ENCODE measurements around the gene MRPL40. TPM values are rescaled to one million over a fixed set of nuclear protein-coding genes. Genes with fewer than 3 reads are reported as not detected.

Gene MRPL40
- total and polyA plus RNA-seq, 2 of the 13 experiments (the other 11 are each of a cell fraction or from before 2014, with no cell fraction given) = 42.7 to 79.7 TPM

- TF ChIP-seq CSRNP1 (CRISPR knock-in tag; IDR thresholded peaks at IDR 0.05) = 0 out of 2 replicates have a peak, but pooled peaks have one; percentile 74
- TF ChIP-seq JARID2 (CRISPR knock-in tag; IDR thresholded peaks at IDR 0.05; ENCODE audit: insufficient replicate concordance) = no peak
- no peak for TF ChIP-seq GATA4 (IDR thresholded peaks at IDR 0.05; ENCODE audit: borderline replicate concordance, low read depth)
- TF ChIP-seq ZNF383 (CRISPR knock-in tag; IDR thresholded peaks at IDR 0.05; ENCODE audit: borderline replicate concordance) = no peak
- TF ChIP-seq CCAR2 (optimal IDR thresholded peaks at IDR 0.05; ENCODE audit: low read depth, low read length) = peak; percentile 84
- TF ChIP-seq ZZZ3 (CRISPR knock-in tag; IDR thresholded peaks at IDR 0.05; ENCODE audit: borderline replicate concordance) = peak; percentile 63; the same call in 1 of the 2 replicates
- peak; percentile 31 for TF ChIP-seq HNRNPLL (IDR thresholded peaks at IDR 0.05; ENCODE audit: low read depth, low read length, poor library complexity, severe bottlenecking)
- no peak for TF ChIP-seq ZC3H13 (CRISPR knock-in tag; IDR thresholded peaks at IDR 0.05)
- no peak for TF ChIP-seq XRCC5 (optimal IDR thresholded peaks at IDR 0.05; ENCODE audit: low read length)
- TF ChIP-seq TBP (CRISPR knock-in tag; IDR thresholded peaks at IDR 0.05) = no peak
- TF ChIP-seq ZNF891 (CRISPR knock-in tag; IDR thresholded peaks at IDR 0.05) = peak; percentile 82; the same call in 1 of the 2 replicates
- TF ChIP-seq HHEX (CRISPR knock-in tag; IDR thresholded peaks at IDR 0.05) = no peak
- TF ChIP-seq CC2D1A (CRISPR knock-in tag; IDR thresholded peaks at IDR 0.05) = no peak
- no peak for TF ChIP-seq STAG1 (CRISPR knock-in tag; IDR thresholded peaks at IDR 0.05)
- TF ChIP-seq POLR2G (IDR thresholded peaks at IDR 0.05; ENCODE audit: low read depth, low read length) = peak; percentile 44; the same call in 1 of the 2 replicates
- no peak for TF ChIP-seq ZBTB10 (CRISPR knock-in tag; IDR thresholded peaks at IDR 0.05; ENCODE audit: borderline replicate concordance)
- TF ChIP-seq ZBTB3 (CRISPR knock-in tag; IDR thresholded peaks at IDR 0.05; ENCODE audit: borderline replicate concordance, low read depth) = no peak
- peak; percentile 97 for TF ChIP-seq ARID4A (CRISPR knock-in tag; IDR thresholded peaks at IDR 0.05; ENCODE audit: borderline replicate concordance)
Measured at GRCh38 chr22:19479355-19480172, 47.2 kb downstream of the MRPL40 start, which contains the start of gene CDC45 (continued).
